Astrocyte of the cerebellum (primary cell): ENCODE measurements around the gene GFM1.

Experiments
- DNase-seq: peaks from one replicate; pipeline ENCODE4 v3.0.0-alpha.2; 2011; ENCODE audit warnings: low read depth
- H3K4me3 ChIP-seq: 2 replicates; pipeline ENCODE4 v1.5.1; 2011; ENCODE audit warnings: mild to moderate bottlenecking, low read depth, low read length, moderate library complexity
- in situ Hi-C: cut with HindIII; loops from 2 replicates; pipeline ENCODE4 v1.10.0; 2017; ENCODE audit warnings: low sequenced_read_pairs
- TF ChIP-seq, protein P1 (sequence below): IDR thresholded peaks from 2 replicates; pipeline ENCODE4 v1.5.1; 2012; ENCODE audit warnings: low read length, low read depth, moderate library complexity, mild to moderate bottlenecking; ENCODE audit errors: missing control alignments

GFM1 gene

DNA sequence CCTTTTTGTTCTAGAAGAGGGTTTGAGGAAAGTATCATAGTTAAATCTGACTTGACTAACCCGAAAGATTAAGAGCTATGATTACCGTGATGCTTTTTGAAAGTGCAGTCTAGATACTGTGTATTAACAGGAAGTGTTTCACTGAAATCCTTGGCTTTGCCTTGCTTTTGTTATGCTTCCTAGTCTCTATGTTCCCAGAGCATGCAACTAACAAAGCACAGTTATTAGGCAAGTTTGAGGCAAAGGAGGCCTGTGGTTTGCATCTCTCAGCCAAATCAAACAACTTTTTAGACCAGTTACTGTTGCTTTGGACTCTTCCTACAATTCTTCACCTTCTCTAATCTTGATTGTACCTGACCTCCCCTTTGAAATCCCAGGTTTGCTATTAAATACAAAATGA is 24.2 kb downstream of the GFM1 start:
- DNase-seq = peak; percentile 84
- H3K4me3 ChIP-seq = peak overlapping the region; percentile 5
- TF ChIP-seq, protein P1, sequence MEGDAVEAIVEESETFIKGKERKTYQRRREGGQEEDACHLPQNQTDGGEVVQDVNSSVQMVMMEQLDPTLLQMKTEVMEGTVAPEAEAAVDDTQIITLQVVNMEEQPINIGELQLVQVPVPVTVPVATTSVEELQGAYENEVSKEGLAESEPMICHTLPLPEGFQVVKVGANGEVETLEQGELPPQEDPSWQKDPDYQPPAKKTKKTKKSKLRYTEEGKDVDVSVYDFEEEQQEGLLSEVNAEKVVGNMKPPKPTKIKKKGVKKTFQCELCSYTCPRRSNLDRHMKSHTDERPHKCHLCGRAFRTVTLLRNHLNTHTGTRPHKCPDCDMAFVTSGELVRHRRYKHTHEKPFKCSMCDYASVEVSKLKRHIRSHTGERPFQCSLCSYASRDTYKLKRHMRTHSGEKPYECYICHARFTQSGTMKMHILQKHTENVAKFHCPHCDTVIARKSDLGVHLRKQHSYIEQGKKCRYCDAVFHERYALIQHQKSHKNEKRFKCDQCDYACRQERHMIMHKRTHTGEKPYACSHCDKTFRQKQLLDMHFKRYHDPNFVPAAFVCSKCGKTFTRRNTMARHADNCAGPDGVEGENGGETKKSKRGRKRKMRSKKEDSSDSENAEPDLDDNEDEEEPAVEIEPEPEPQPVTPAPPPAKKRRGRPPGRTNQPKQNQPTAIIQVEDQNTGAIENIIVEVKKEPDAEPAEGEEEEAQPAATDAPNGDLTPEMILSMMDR = no peak
- in situ Hi-C loops = no loop called here

DNA sequence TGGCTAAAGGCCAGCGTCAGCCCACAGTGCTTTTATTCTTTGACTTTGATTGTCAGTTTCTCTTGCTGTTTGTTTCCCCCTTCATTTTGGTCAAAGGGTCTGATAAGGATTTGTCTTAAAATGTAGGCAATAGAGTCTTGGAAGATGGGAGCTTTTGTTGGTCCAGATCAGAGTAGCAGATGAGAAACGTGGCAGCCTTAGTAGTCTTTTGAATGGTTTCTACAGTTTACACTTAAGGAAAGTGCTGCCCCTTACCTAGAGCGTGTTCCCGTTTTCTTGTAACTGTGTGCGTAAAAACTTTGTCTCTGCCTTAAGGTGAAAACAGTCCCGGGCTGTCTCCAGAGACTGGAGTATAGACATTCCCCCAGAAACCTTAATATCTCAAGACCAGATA is 27.5 kb downstream of the GFM1 start:
- TF ChIP-seq, protein P1 = no peak
- no peak for DNase-seq
- H3K4me3 ChIP-seq = peak overlapping the region; percentile 77
- in situ Hi-C loops = no loop called here

DNA sequence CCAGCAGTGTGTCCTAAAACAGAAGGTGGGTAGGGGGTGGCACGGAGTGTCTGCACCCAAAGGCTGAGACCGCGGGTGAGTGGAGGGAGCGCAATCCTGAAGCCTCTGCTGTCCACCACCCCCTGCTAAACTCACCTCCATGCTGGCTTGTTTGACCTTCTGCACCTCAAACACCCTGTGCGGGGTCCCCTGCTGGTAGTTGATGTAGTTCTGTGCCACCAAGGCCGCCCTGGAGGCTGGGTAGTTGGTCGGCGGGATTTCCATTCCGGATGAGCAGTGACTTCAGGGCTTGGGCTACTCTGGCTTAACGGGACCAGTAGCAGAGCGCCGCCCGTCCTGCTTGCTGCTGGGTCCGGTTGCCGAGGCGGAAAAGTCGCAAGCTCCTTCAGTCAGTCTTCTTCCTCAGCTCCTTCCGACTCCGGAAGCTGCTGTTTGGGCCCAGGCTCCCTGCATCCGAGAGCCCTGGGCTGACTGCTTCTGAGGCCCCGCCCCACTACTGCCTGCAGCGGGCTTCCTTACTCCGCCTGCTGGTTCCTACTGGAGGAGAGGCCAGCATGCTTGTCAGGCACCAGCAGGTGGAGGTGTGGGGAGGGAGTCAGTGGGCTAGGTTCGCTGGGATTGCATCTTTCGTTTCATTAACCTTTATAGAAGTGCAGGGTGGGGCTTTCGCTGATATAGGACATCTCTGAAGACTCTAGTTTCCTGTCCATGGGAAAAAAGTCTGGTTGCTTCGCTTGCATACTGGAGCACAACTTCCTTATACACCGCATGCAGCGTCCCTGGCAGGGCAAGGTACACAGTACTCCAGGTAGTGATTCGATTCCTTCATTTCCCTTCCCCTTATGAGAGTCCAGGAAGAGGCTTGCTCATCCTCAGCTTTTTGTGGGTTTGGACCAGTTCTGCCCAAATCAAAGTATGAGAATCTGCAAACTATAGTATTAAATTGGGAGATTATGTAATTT is 28.2 kb downstream of the GFM1 start, which contains the start of gene LXN:
LXN (minus strand) TSS at position 434 of the 962 bp plus-strand sequence; CDS start at position 264, 170 bp downstream.
- in situ Hi-C loops = no loop called here
- H3K4me3 ChIP-seq = peak within 1 kb of the TSS; percentile 77
- TF ChIP-seq, protein P1 = peak; percentile 86
- DNase-seq = peak; percentile 67

DNA sequence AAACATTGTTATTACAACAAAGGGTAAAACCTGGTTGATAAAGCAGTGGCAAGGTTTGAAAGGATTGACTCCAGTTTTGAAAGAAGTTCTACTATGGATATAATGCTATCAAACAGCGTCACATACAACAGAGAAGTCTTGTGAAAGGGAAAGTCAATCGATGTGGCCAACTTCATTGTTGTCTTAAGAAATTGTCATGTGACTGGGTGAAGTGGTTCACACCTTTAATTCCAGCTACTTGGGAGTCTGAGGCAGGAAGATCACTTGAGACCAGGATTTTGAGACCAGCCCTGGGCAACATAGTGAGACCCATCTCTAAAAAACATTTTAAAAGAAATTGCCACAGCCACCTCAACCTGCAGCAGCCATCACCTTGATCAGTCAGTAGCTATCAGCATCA is 34.4 kb downstream of the GFM1 start:
- DNase-seq = no peak
- TF ChIP-seq, protein P1 = no peak
- no peak overlapping the region for H3K4me3 ChIP-seq
- in situ Hi-C loops = no loop called here

DNA sequence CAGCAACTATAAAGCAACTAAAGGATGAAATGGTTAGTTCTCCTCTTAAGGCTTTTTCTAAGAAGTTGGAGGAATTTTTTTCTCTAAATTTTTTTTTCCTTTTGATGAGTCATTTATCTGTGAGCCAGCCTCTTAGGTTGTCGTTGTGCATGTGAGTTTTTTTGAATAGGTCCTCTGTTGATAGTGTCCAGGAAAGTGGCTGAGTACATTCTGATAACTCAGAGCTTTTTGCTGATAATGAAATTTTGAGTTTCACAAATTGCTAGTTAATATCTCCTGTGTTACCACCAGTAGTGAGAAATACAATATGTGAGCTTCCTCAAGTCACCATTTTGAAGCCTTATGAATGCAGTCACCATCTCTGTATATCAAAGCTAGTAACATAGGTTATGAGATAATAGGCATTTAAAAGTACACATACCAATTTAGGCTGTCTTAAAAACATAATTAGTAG is 35.2 kb downstream of the GFM1 start:
- in situ Hi-C loops = no loop called here
- H3K4me3 ChIP-seq = no peak overlapping the region
- no peak for DNase-seq
- TF ChIP-seq, protein P1 = no peak

DNA sequence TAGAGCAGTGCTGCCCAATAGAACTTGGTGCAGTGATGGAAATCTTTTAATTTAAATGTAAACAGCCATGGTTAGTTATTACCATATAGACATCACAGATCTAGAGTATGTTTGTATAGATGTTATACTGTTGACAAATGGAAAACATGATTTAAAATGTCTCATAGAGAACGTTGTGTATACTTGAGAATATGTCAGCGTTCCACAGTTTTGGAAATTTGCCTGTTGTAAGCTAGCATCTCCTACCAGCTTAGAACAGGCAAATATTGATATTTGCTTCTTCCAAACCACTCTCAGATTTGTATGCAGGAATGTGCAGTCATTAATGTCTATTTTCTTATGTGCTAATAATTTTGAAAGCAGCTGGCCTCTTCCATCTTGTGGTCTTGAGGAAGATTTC is 36.5 kb downstream of the GFM1 start:
- TF ChIP-seq, protein P1 = no peak
- in situ Hi-C loops = no loop called here
- H3K4me3 ChIP-seq = no peak overlapping the region

More for the DNA sequence above, 36.5 kb downstream of the GFM1 start:
- DNase-seq = no peak
